Tibial nerve (tissue), 4 donors: ENCODE measurements around the gene CDH13.

ENCODE experiments used
- EP300 ChIP-seq, 2 donors: sonication (generic); formaldehyde crosslinking; IDR thresholded peaks; one replicate each; pipeline ENCODE4 v1.6.1; 2017; ENCODE audit warnings: antibody characterized with exemption in 2 of 2, mild to moderate bottlenecking in 1 of 2
- POLR2A ChIP-seq, 2 donors: fragments of 450-650 bp; IDR thresholded peaks; one replicate each; pipeline ENCODE4 v1.6.1; 2017; ENCODE audit warnings: antibody characterized with exemption in 2 of 2, mild to moderate bottlenecking in 2 of 2, moderate library complexity in 2 of 2
- TF ChIP-seq, protein P1 (sequence below), 5 experiments: fragments of 200-600 bp in 3 of 5; fragments of 450-650 bp in 2 of 5; sonication (generic) in 3 of 5; IDR thresholded peaks; one replicate each; pipeline ENCODE4 v1.5.1; 2016 to 2019; ENCODE audit warnings: antibody characterized with exemption in 5 of 5, mild to moderate bottlenecking in 3 of 5, moderate library complexity in 2 of 5

DNA sequence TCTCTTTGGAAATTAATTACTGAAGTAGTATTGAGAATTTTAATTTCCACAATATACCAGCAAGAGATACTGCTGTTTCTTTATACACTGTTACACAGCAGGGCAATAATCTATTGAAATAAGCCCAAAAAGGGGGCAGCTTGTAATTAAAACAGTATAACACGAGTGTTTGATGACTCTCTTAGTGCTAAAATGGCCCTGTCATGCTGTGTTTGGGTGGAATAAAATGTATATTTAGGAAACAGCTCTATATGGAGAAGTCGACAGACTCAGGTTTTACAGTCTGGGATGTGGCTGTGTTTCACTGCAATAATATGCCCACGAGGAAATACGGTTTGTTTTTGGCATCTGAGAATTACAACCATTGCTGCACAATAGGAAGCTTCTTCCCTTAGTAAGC, 643.3 kb downstream of the CDH13 start:
- TF ChIP-seq POLR2A (IDR thresholded peaks at IDR 0.05) (no peak), EP300 (IDR thresholded peaks at IDR 0.05) (no peak)
- TF ChIP-seq, protein P1, sequence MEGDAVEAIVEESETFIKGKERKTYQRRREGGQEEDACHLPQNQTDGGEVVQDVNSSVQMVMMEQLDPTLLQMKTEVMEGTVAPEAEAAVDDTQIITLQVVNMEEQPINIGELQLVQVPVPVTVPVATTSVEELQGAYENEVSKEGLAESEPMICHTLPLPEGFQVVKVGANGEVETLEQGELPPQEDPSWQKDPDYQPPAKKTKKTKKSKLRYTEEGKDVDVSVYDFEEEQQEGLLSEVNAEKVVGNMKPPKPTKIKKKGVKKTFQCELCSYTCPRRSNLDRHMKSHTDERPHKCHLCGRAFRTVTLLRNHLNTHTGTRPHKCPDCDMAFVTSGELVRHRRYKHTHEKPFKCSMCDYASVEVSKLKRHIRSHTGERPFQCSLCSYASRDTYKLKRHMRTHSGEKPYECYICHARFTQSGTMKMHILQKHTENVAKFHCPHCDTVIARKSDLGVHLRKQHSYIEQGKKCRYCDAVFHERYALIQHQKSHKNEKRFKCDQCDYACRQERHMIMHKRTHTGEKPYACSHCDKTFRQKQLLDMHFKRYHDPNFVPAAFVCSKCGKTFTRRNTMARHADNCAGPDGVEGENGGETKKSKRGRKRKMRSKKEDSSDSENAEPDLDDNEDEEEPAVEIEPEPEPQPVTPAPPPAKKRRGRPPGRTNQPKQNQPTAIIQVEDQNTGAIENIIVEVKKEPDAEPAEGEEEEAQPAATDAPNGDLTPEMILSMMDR (IDR thresholded peaks at IDR 0.05): no peak
